IPS DF 4.7 (cell line): ENCODE results near the gene SLC13A3.

Source experiments
- DNase-seq: peaks from one replicate; pipeline ENCODE4 v3.0.0-alpha.2; 2013; ENCODE audit warnings: low spot score; ENCODE audit errors: extremely low read depth

SLC13A3 gene

DNA sequence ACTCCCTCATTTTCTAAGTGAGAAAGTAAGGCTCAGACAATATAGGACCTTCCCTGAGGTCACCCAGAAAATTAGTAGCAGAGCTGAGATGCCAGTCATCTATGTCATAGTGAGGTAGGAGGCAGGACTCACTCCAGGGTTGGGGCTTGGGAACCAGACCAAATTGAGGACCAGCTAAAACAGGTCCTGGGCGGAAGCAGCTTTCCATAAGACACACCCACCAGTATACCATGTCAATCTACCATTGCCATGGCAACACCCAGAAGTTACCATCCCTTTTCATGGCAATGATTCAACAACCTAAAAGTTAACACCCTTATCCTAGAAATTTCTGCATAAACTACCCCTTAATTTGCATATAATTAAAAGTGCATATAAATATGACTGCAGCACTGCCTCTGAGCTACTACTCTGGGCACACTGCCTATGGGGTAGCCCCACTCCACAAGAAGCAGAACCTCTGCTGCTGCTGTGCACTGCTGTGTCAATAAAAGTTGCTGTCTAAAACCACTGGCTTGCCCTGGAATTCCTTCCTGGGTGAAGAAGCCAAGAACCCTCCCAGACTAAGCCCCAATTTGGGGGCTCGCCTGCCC, 70.5 kb downstream of the SLC13A3 start:
- DNase-seq = no peak

DNA sequence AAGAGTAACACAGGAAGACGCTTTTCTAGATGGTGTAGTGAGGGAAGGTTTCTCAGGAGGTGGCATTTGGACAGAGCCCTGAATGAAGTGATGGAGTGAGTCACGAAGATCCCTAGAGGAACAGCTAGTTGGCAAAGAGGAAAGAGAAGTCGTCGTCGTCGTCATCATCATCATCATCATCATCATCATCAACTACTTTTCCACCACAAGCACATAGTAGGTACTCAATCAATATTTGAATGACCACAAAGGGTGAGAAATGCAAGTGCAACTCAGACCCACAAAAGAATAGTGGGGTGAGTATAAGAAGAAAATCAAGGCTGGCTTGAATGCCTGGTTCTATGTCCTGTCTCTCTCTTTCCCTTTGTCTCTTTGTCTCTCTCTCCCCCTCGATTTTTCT, 72.5 kb downstream of the SLC13A3 start:
- no peak for DNase-seq

- DNase-seq = no peak
Measured at GRCh38 chr20:46576774-46577395, 74.4 kb downstream of the SLC13A3 start.

GRCh38 chr20:46575937-46576461, 75.3 kb downstream of the SLC13A3 start:
- DNase-seq = no peak

DNA sequence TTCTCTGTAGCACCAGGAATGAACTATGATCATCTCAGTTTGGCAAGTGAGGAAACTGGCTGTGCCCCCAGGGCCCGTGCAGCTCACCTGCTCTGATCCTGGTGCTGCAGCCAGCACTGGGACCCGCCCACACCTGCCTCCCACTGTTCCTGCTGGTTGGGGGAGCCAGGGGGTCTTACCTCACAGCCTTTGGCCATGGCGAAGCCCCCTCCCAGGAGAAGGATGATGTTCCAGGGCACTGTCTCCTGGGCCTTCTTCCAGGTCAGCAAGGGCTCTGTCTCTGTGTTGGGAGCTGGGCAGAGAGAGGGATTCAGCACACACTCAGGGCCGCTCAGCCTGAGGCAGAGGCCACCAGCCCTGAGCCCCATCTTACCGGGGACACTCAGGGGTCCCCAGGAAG, 75.9 kb downstream of the SLC13A3 start:
- DNase-seq = no peak

DNA sequence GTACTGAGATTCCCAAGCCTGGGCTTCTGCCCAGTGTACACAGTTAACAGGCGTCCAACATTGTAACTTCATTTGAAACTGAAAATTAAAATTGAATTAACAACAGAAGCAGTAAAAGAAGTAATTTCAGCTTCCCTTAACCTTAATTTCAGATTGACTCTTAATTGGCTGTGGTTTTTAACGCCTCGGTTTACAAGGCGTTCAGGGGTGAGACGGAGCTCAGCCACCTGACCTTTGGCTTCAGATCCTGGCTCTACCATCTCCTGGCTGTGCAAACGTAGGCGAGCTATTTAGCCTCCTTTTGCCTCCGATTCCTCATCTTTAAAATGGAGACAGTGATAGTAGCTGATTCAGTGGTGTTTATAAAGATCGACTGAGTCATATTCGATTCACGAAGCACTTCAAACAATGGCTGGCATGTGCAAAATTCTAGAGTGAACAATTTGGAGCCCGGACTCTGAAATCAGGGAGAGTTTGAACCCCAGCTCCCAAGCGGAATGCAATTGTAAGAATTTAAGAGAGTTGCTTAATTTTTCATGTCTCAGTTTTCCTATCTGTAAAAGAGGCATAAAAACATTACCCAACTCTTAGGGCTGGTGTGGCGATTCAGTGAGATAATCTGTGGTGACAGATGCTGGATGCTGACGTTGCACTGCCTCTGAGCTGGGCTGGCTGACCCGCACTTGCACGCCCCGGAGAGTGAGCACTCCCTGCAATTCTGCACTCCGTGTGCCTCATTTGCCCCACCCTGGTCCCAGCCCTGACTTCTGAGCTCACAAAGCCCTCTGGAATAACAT, 77.3 kb downstream of the SLC13A3 start:
- no peak for DNase-seq

- DNase-seq = no peak
Measured at GRCh38 chr20:46573234-46573633, 78.0 kb downstream of the SLC13A3 start.

DNA sequence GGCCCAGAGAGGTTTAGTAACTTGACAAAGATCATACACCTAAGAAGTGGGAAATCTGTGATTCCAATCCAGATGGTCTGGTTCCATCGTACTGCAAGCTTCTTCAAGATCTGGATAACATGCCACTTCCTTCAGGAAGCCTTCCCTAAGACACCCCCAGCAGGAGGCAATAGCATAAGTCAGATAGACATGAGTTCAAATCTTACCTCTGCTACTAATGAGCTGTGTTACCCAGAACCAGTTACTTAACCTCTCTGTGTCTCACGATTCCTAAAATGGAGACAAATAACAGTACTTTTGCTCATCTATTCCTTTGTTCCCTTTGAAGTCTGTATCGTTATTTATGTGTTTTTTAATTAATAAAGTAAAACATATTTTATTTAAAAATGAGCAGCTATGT, 78.5 kb downstream of the SLC13A3 start:
- DNase-seq = no peak

DNA sequence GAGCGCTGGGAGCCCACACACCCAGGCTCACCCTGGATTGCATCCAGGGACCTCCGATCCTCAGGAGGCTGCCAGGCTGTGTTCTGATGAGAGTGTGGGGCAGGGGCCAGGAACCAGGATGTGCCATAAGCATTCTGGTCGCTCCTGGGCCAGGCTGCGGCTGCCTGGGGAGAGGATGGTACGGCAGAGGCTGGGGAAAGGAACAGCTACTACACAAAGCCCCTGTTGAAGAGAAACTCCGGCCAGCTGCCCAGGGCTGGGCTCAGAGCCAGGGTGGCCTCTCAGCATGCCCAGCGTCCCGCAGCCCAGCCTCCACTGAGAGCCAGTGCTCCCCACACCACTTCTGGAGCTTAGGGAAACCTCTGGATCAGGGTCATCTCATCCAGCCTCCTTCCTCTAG, 79.1 kb downstream of the SLC13A3 start:
- no peak for DNase-seq

GRCh38 chr20:46571418-46571817, 79.8 kb downstream of the SLC13A3 start:
- no peak for DNase-seq

- no peak for DNase-seq
Measured at GRCh38 chr20:46570956-46571355, 80.3 kb downstream of the SLC13A3 start.

- no peak for DNase-seq
Measured at GRCh38 chr20:46569961-46570360, 81.3 kb downstream of the SLC13A3 start.

GRCh38 chr20:46568570-46569129, 82.6 kb downstream of the SLC13A3 start:
- no peak for DNase-seq

- no peak for DNase-seq
Measured at GRCh38 chr20:46566125-46566524, 85.1 kb downstream of the SLC13A3 start.

DNA sequence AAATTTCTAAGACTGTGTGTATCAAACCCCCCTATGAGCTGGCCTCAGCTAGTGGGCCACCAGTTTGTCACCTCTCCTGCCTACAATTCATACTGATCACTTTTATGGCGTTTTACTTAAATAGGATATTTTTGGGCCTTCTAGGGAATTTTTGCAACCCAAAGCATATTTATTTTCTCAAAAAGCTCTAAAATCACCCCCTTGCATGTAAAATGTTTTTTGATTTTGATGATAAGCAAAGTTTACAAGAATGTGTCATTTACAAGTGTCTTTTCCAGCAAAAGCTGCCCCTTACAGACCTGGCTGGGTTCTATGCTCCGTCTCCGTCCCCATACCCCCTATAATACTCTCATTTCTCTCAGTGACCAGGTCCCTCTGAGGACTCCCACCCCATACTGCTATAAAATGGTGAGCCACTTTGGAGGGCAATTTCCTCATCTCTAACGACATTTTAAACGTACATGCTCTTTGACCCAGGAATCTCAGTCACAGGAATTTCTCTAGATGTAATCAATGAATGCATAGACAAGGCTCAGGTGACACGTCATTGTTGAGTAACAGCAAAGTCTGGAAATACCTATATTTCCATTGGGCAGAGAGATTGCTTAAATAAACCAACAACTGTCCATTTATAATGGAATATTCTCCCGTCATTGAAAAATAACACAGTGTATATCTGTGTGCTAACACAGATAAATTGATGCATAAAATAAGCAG, 86.9 kb downstream of the SLC13A3 start:
- DNase-seq = no peak

DNA sequence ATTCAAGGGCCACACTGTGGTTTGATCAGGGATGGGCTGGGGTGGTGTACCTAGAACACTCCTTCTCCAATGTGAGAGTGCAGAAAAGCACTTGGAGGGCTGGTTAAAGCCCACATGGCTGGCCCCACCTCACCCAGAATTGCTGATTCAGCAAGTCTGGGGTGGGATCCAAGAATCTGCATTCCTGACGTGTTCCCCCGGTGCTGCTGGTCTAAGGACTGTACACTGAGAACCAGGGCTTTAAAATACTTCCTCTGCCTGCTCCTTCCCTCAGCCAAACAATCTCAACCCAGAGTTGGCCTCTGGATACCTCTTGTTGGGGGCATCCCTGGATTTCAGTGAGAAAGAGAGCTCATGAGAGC, 87.4 kb downstream of the SLC13A3 start:
- no peak for DNase-seq

DNA sequence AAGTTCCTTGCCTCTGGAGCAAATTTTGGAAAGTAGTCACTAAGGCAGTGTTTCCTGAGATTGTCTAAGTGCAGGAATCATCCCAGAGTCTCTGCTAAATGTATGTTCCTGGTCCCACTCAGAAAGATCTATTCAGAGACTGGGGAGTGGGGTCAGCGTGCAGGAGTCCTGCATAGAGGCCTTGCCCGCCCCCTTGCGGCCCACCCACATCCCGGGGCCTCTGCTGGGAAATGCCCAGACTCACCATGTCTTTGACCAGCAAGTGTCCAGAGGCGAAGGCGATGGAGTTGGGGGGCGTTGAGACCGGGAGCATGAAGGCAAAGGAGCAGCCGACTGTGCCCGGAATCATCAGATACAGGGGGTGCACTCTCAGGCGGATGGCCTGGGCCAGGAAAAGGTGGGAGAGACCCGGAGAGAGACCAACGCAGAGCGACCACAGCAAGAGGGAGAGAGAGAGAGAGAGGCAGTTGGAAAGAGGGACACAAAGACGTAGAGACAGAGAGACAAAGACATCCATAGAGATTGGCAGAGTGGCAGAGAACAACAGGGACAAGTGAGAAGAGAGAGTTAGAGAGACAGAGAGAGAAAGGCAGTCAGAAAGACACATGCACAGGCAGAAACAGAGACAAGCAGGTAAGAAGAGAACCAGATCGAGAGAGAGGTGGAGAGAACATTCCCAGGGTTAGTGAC, 87.9 kb downstream of the SLC13A3 start:
- no peak for DNase-seq

- DNase-seq = no peak
Measured at GRCh38 chr20:46562373-46563169, 88.7 kb downstream of the SLC13A3 start.

- DNase-seq = no peak
Measured at GRCh38 chr20:46562009-46562372, 89.3 kb downstream of the SLC13A3 start.
